Gastrocnemius medialis (tissue), 4 donors: ENCODE results near the gene UBE2D3.
"Not testable (repeated sequence)": the region's sequence is repeated elsewhere in the genome, so short reads cannot be mapped to it uniquely, and the experiment has no call there.

Experiments
- POLR2A ChIP-seq, 2 donors: fragments of 450-650 bp; IDR thresholded peaks; one replicate each; pipeline ENCODE4 v1.6.1; 2017; ENCODE audit warnings: antibody characterized with exemption in 2 of 2, mild to moderate bottlenecking in 2 of 2, moderate library complexity in 2 of 2
- TF ChIP-seq, protein P1 (sequence below), 5 experiments: fragments of 450-650 bp in 3 of 5; fragments of 200-600 bp in 2 of 5; sonication (generic) in 2 of 5; IDR thresholded peaks in 4 of 5; conservative IDR thresholded peaks in 1 of 5; 1 replicate in 4 of 5; 2 replicates in 1 of 5; pipeline ENCODE4 v1.5.1; 2016 to 2019; ENCODE audit warnings: antibody characterized with exemption in 5 of 5, mild to moderate bottlenecking in 3 of 5, moderate library complexity in 3 of 5

DNA sequence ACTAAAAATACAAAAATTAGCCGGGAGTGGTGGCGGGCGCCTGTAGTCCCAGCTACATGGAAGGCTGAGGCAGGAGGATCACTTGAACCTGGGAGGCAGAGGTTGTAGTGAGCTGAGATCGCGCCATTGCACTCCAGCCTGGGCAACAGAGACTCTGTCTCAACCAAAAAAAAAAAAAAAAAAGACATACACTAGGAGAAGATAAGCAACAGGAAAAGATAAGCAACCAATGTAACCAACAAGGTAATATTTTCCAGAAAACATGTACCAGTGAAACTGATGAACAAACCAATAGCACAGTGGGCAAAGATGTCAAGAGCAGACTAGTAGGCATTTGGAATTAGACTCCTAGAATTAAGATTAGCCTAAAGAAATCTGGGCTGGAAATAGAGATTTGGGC, 38.0 kb upstream of the UBE2D3 start:
- not testable (repeated sequence) for TF ChIP-seq POLR2A (IDR thresholded peaks at IDR 0.05)
- TF ChIP-seq, protein P1, sequence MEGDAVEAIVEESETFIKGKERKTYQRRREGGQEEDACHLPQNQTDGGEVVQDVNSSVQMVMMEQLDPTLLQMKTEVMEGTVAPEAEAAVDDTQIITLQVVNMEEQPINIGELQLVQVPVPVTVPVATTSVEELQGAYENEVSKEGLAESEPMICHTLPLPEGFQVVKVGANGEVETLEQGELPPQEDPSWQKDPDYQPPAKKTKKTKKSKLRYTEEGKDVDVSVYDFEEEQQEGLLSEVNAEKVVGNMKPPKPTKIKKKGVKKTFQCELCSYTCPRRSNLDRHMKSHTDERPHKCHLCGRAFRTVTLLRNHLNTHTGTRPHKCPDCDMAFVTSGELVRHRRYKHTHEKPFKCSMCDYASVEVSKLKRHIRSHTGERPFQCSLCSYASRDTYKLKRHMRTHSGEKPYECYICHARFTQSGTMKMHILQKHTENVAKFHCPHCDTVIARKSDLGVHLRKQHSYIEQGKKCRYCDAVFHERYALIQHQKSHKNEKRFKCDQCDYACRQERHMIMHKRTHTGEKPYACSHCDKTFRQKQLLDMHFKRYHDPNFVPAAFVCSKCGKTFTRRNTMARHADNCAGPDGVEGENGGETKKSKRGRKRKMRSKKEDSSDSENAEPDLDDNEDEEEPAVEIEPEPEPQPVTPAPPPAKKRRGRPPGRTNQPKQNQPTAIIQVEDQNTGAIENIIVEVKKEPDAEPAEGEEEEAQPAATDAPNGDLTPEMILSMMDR (IDR thresholded peaks at IDR 0.05 in 4 of 5, conservative IDR thresholded peaks at IDR 0.05 in 1 of 5) = not testable (repeated sequence)
